NCI-H1417 treated with DMSO at 0.1 percent for 48 hours (cell line): ENCODE results near the gene MBD2.
"Not testable (repeated sequence)": the region's sequence is repeated elsewhere in the genome, so short reads cannot be mapped to it uniquely, and the experiment has no call there.

ENCODE experiments used
- DNase-seq: peaks from one replicate; lab custom pipeline; 2025; lab: John Stamatoyannopoulos, UW

Gene MBD2, protein sequence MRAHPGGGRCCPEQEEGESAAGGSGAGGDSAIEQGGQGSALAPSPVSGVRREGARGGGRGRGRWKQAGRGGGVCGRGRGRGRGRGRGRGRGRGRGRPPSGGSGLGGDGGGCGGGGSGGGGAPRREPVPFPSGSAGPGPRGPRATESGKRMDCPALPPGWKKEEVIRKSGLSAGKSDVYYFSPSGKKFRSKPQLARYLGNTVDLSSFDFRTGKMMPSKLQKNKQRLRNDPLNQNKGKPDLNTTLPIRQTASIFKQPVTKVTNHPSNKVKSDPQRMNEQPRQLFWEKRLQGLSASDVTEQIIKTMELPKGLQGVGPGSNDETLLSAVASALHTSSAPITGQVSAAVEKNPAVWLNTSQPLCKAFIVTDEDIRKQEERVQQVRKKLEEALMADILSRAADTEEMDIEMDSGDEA

DNA sequence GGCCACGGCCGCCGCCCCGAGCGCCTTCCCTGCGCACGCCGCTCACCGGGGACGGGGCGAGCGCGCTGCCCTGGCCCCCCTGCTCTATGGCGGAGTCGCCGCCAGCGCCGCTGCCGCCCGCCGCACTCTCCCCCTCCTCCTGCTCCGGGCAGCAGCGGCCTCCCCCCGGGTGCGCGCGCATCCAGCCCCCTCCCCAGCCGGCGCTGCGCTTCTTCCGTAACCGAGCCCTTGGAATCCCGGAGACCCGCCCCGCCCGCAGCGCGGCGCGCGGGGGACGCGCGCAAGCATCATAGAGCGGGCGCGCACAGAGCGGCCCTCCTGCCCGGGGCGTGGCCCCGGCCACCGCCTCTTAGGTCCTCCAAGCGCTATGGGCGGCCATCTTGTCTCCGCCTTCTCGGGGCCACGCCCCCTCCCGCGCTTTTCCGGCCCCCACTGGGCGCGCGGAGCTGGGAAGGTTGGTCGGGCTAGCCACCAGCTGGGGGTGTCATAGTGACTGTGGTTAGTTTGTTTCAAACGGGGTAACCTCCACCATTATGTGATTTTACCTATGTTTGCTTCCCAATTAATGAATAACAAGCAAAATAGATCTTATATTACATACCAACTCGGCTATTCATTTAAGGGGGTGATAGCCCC lies at the start of gene MBD2:
TSS of gene MBD2 (minus strand) at position 291 of the 636 bp plus-strand sequence. CDS start at position 181, 110 bp downstream.
- peak; percentile 95 for DNase-seq

DNA sequence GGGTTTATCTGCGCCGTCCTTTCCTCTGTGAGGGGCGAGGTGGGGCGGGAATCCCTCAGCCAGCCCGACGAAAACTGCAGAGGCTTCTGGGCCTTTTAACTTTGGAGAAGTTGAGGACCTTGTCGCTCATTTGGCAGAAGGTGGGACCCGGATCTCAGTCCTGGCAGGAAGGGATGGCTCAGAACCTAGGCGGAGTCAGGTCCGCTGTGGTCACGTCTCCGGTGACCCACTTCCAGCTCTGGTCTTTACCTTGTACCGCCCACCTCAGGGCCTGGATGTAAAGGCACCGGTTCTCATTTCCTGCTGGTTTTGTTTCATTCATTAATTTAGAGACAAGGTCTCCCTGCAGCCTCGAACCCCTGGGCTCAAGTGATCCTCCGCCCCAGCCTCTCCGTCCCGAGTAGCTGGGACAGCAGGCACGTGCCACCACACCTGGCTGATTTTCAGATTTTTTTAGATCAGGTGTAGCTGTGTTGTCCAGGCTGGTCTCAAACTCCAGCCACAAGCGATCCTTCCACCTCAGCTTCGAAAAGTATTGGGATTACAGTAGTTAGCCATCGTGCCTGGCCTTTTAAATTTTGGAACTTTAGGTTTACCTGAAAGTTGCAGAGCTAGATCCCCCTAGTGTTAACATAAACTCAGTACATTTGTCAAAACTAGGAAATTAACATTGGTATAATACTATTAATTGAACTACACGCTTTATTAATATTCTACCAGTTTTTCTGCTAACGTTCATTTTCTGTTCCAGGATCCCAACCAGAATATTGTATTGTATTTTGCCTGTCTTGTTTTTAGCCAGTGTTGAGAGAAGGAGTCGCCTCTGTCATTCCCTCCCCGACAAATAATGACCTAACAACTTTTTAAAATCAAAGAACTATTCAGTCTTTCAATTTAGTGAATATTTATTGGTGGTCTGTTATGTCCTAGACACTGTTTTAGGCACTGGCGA lies 45.7 kb upstream of the MBD2 start:
- peak; percentile 77 for DNase-seq

DNA sequence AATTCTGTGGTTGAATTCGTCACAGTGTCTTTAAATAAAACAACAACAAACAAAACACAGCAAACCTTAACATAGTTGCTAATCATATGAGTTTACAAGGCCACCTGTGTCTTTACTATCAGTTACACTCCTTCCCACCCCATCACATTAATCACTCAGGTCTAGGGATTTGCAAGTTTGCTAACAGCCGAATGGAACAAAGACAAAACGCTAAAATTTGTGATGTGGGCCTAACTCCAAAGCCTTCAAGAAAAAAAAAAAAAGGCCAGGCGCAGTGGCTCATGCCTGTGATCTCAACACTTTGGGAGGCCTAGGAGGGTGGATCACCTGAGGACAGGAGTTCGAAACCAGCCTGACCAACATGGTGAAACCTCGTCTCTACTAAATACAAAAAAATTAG lies 44.3 kb upstream of the MBD2 start:
- DNase-seq, result no peak

DNA sequence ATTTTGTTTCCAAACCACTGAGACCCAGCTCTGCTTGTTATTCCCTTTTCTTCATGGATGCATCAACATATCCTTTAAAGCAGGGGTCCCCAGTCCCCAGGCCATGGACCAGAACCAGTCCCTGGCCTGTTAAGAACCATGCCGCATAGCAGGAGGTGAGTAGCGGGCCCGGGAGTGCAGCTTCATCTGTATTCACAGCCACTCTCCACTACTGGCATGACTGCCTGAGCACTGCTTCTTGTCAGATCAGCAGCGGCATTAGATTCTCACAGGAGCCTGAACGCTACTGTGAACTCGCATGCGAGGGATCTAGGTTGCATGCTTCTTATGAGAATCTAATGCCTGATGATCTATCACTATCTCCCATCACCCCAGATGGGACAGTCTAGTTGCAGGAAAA lies 43.2 kb upstream of the MBD2 start:
- no peak for DNase-seq

DNA sequence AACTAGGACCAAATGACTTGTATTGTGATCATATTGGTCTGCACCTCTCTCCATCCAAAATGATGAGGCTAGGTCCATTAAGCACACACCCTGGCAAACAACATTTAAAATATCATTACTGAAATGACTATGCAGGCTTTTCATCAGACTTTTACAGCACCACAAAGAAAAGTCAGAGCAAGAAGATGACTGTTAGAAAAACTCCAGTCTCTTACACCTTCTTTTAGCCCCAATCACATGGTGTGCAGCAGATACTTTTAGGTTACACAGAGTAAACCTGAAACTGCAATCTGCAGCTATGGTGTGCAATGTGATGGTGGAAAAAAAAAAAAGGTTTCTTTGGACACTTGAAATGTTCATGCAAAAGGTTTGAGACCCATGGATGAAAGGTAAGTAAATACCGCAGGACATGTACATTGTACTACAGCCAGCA lies 39.5 kb upstream of the MBD2 start:
- no peak for DNase-seq

DNA sequence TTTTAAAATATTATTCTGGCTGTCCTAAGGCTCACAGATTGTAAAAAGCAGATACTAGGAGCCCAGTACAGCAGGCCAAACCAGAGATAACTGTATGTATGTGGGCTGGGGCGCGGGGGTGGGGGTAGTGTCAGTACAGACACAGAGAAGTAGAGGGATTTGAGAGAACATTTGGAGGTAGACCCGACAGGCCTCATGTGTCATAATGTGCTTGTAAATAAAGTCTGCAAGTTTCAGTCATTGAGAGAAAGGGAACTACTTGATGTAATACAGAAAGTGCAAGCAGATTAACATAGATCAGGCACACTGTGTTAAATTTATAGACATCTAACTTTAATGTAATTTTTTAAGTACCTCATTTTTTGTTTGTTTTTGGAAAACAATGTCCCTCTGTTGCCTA lies 37.4 kb upstream of the MBD2 start:
- no peak for DNase-seq

DNA sequence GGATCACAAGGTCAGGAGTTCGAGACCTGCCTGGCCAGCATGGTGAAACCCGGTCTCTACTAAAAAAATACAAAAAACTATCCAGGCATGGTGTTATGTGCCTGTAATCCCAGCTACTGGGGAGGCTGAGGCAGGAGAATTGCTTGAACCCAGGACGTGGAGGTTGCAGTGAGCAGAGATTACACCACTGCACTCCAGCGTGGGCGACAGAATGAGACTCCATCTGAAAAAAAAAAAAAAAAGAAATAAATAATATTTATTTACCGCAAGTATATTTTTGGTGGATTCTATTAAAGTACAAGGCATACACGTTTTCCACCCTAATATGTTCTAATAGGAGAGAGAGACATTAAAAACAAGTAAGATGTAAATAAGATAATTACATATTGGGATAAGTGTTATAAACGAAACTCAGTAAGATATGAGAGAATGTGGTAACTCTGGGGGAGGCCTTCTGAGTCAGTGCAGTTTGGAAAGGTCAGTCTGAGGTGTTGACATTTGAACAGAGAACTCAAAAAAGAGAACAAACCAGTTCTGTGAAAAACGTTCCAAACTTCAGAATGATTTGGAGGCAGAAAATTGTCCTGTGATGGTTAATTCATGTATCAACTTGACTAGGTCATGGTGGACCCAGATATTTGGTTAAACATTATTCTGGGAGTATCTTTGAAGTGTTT lies 36.1 kb upstream of the MBD2 start:
- DNase-seq, result no peak

DNA sequence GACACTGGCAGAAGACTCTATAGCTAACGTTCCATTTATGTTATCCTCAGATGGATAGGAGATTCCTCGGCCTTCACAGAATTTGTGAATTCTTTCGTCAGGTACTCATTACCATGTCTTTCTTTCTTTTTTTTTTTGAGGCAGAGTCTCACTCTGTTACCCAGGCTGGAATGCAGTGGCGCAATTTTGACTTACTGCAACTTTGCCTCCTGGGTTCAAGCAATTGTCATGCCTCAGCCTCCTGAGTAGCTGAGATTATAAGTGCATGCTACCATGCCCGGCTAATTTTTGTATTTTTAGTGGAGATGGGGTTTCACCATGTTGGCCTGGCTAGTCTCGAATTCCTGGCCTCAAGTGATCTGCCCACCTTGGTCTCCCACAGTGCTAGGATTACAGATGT lies 33.3 kb upstream of the MBD2 start:
- DNase-seq, result not testable (repeated sequence)

DNA sequence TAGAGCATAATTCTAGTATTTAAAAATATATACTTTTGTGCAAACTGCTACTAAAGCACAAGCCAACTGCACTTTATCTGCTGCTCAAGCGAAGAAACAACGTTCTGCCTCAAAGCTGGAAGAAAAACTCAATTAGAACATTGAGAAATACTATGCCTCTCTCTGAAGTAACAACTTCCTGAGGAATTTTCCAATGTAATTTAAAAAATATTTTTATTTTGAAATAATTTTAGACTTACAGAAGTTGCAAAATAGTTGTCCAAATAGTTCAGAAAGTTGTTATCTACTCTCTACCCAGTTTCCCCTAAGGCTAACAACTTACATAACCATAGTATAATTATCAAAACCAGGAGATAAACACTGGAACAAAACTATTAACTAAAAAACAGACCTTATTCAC lies 32.5 kb upstream of the MBD2 start:
- no peak for DNase-seq

DNA sequence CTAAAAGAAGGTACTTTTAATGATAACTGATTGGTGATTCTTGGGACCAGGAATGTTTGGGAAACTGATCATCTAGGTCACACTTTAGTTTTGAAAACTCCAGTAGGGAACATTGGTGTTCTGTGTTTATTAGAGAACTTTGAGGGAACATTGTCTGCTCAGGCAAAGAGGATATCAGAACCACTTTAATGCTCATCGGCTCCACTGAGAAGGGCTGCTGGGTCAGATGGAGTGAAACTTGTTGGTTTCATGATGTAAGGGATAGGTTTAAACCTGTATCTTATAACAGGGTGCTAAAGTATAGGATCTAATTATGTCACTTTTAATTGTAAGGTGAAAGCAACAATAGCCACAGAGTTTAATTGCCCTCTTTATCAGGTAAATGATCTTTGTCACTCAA lies 30.7 kb upstream of the MBD2 start:
- DNase-seq, result no peak

DNA sequence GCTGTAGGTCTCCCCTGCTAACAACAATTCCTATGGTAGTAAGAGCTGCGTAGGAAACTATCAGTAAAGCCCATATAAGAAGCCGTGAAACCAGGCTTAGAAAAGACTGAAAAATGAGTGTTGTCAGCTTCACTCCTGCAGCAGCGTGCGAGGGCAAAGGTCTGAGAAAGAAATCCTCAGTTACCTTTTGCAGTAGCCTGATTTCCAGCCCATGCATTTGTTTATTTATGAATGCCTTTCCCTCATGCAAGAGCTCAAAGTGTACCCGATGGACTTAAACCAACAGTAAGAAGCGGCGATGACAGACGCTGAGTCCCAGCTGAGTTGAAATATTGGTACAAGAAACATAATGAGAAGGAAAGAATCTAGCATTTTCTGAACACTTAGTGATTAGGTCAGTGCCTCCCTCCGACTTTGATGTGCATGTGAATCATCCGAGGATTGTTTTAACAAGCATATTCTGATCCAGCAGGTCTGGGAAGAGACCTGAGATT lies 29.8 kb upstream of the MBD2 start:
- no peak for DNase-seq

DNA sequence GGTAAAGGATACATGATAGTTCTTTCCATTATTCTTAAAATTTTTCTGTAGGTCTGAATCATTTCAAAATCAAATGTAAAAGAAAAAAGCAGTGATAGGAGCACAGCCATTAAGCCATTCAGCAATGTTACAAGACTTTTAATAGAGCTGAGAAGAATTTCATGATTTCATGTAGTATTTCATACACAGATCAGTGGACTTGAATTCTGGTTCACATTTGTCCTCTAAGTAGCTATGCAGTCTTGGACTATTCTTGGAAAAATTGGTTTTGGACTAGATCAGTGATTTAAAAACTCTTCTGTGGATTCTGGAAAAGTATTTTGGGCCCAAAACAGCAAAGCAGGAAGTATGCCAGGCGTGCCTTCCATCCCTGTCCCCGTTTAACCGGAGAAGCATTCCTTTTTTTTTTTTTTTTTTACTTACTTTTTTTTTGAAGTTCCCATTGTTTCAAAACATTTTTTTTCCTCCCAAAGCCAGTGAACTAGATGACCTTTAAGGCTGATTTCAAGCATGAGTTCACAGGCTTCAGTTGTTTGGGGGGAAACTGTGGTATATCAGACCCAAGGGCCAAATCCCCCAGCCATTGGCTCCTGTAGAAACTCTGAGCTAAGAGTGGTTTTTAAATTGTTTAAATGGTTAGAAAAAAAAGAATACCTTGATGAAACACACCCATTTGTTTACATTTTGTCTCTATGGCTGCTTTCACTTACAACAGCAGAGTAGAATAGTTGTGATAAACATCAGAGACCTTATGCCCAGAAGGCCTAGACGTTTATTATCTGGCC lies 27.3 kb upstream of the MBD2 start:
- no peak for DNase-seq

DNA sequence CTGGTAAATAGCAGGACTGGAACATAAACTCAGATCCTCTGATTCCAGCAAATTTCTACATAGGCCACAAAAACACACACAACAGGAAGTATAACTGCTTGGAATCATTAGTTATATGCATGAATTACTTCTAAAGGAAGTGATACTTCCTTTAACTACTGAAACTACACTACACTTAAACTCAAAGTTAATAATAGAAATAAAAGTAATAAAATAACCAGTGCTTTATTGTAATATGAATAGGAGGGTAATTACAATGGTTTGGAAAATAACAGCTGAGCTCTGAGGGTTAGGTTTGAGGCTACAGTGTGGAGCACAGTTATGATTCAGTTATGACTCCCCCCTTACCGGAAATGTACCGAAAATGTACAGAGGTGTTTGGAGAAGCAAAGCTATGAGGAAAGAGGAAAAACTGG lies 26.4 kb upstream of the MBD2 start:
- DNase-seq, result no peak

DNA sequence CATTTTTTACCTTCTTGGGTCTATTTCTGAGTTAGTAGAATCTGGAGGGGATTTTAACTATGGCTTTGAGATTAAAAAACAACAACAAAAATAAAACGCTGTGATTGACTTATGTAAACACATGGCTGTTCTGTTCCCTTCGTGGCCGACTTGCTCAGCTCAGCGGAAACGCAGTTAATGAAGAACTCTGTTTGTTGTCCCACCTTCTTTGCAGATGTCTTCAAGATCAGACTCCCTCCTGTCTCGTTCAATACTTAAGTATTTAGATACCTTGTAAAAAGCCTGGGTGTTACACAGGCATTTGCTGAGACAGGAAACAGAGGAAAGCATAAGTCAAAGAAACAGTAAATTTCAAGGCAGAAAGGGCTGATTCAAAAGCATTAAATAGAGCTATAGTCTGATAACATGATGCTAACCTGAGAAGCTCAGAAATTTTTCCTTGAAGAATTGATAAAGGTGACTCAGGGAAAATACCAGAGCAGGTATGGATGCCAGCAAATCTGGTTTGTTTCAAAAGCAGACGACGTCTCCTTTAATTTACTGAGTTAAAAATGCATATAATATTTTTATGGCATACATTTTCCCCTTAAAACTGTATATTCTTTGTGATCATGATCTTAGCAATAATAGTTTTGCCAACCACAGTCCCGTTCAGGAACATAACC lies 23.2 kb upstream of the MBD2 start:
- no peak for DNase-seq

DNA sequence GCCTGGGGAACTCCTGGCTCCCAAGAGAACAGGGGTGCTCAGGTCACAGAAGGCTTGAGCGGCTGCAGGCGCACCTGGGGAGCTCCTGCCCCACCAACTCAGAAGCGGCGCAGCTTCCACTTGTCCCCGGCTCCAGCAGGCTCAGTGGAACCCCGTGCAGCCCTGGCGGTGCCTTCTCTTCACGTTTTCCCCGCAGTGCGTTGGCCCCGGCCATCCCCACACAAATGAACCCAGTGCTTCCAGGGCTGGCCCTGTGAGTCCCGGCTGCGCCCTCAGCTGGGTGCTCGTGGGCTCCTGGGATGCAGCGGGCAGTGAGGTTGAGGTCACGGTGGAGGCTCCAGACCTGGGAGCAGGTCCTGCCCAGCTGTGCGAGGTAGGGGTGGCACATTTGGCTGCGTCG lies 17.9 kb upstream of the MBD2 start:
- no peak for DNase-seq

DNA sequence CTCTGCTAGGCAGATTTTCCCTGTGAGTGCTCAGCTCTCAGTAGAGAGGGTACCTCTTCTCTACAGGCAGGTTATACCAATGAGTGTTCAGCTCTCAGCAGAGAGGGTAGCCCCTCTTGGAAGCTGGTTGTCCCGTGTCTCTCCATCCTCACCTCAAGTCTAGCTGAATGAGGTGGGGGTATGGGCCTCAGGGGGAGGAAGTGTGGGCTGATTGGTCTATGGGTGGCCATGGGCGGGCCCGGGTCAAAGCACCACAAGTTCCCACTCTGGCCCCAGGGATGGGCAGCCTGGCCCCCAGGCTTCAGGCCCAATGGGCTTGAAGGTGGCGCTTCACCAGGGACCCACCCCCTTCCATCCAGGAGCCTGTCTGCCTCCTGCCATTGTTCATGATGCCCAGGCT lies 17.0 kb upstream of the MBD2 start:
- no peak for DNase-seq

DNA sequence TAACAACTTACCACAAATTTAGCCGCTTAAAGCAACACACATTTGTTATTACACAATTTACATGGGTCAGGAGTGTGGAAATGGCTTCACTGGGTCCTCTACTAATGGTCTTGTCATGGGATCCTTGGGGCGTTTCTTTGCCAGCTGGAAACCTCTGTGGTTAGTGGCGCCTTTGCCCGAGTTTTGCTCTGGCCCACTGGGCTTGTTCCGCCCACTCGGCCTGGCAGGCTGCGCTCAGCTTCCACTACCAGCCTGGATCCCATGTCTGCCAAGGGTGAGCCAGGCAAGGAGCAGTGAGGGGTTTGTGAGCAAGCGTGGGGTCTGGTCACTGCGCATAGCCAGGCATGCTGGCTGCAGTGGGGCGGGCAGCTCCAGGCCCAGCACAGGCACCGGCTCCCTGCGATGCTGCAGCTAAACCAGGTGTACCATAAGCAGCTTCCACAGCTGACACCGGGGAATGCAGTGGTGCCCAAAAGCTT lies 16.2 kb upstream of the MBD2 start:
- DNase-seq, result no peak

DNA sequence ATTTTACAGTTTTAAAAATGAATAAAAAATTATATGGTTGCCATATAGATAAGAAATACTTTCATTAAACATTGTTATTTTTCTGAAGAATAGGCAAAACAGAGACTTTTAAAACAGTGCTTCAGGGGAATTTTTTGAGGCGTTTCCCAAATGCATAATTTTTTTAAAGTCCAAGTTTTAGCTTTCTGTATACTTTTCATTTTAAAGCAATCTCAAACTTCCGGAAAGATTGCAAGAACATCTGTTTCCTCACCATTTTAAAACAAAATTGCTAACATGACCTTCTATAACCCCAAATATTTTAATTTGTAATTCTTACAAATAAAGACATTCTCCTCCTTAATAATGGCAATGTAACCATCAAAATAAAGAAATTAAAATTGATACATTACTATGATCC lies 15.1 kb upstream of the MBD2 start:
- DNase-seq, result no peak

DNA sequence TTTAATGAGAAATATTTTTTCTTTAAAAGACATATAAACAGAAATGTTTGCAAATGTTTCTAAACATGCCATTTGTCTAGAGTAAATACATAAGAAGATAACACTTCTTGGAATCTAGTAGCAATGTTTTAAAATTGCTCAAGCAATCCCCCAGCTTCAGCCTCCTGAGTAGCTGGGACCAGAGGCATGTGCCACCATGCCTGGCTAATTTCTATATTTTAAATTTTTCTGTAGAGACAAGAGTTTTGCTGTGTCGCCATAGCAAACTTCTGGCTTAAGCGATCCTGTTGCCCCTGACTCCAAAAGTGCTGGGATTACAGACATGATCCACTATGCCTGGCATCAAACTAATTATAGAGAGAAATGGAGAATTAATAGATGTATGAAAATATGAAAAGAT lies 14.6 kb upstream of the MBD2 start:
- no peak for DNase-seq
